Measurements from ENCODE around the gene LTBP2. TPM values are rescaled to one million over a fixed set of nuclear protein-coding genes. Genes with fewer than 3 reads are reported as not detected.

The LTBP2 gene
- total and polyA plus RNA-seq, 2 of the 13 experiments (the other 11 are each of a cell fraction or from before 2014, with no cell fraction given) = 0.20 to 0.41 TPM

GRCh38 chr14:74554742-74555362 lies 57.2 kb downstream of the LTBP2 start:
- Histone ChIP-seq H3K4me1 (ENCODE audit: insufficient read depth, low read length) (no peaks in the 10 kb centered on the region), H4K20me1 (ENCODE audit: insufficient read depth, low read length) (no peaks in the 10 kb centered on the region), H3K27ac (ENCODE audit: extremely low read length, insufficient read depth, low read length) (no peak overlapping the region), H3K4me3 (replicated peaks in 1 of 3; ENCODE audit: insufficient read depth in 1 of 3, low read depth in 2 of 3, low read length in 3 of 3) (no peak overlapping the region), H3K4me2 (ENCODE audit: low read depth, low read length) (no peak overlapping the region), H3K79me2 (ENCODE audit: insufficient read depth, low read length) (no peaks in the 10 kb centered on the region), H3K36me3 (replicated peaks in 1 of 2; ENCODE audit: control insufficient read depth in 1 of 2, insufficient read depth in 2 of 2, low read length in 2 of 2) (no peaks in the 10 kb centered on the region), H3K9ac (ENCODE audit: insufficient read depth, low read depth, low read length) (no peak overlapping the region), H3K27me3 (ENCODE audit: control insufficient read depth in 1 of 2, insufficient read depth in 2 of 2, low read length in 2 of 2) (peaks cover 0 to 7% of the 10 kb centered on the region in 2 experiments; a peak in 1 of 5 replicates), H3K9me3 (ENCODE audit: low read length) (no peaks in the 10 kb centered on the region), H2AFZ (ENCODE audit: low read length) (no peak overlapping the region)
- TF ChIP-seq ZZZ3 (CRISPR knock-in tag; IDR thresholded peaks at IDR 0.05; ENCODE audit: borderline replicate concordance) = no peak
- no peak for TF ChIP-seq FOXA1 (IDR thresholded peaks at IDR 0.05)
- TF ChIP-seq FOXA1 (CRISPR knock-in tag; IDR thresholded peaks at IDR 0.05) = no peak
- TF ChIP-seq SIN3A (IDR thresholded peaks at IDR 0.05; ENCODE audit: borderline replicate concordance, low read depth, low read length) = no peak
- TF ChIP-seq PAWR (CRISPR knock-in tag; IDR thresholded peaks at IDR 0.05; ENCODE audit: borderline replicate concordance) = no peak
- TF ChIP-seq ZNF615 (CRISPR knock-in tag; IDR thresholded peaks at IDR 0.05; ENCODE audit: borderline replicate concordance) = no peak
- DNase-seq (ENCODE audit: low spot score) = no peak
- in situ Hi-C loops (cut with HindIII; ENCODE audit: extremely low pct_ligation_motif_present, low pct_unique_long_range_greater_than_20kb) = no loop called here
- WGBS (ENCODE audit: low lambda C conversion rate) = 47% methylated on average over 8 of the region's 8 CpGs
- no TSS peak for BruUV-seq (replicated peaks)
- FAIRE-seq = no peak
- ChIA-PET CTCF (ENCODE audit: low intra/inter-chr PET ratio, low total read pairs) (no interaction called here), POLR2A (no interaction called here)
- ATAC-seq = no peak
- intact Hi-C loops (cut with micrococcal nuclease; ENCODE audit: unreplicated experiment) = no loop called here

- ATAC-seq (no peak), FAIRE-seq (no peak), DNase-seq (ENCODE audit: low spot score) (no peak)
- ChIA-PET CTCF (ENCODE audit: low intra/inter-chr PET ratio, low total read pairs) (no interaction called here), POLR2A (no interaction called here)
- Histone ChIP-seq H3K4me2 (ENCODE audit: low read depth, low read length) (no peak overlapping the region), H3K4me3 (replicated peaks in 1 of 3; ENCODE audit: insufficient read depth in 1 of 3, low read depth in 2 of 3, low read length in 3 of 3) (no peak overlapping the region), H3K4me1 (ENCODE audit: insufficient read depth, low read length) (peaks cover 8% of the 10 kb centered on the region), H4K20me1 (ENCODE audit: insufficient read depth, low read length) (no peaks in the 10 kb centered on the region), H3K36me3 (replicated peaks in 1 of 2; ENCODE audit: control insufficient read depth in 1 of 2, insufficient read depth in 2 of 2, low read length in 2 of 2) (no peaks in the 10 kb centered on the region), H3K27me3 (ENCODE audit: control insufficient read depth in 1 of 2, insufficient read depth in 2 of 2, low read length in 2 of 2) (peaks cover 0 to 4% of the 10 kb centered on the region in 2 experiments; a peak in 2 of 5 replicates), H3K9me3 (ENCODE audit: low read length) (no peaks in the 10 kb centered on the region), H3K9ac (ENCODE audit: insufficient read depth, low read depth, low read length) (no peak overlapping the region), H3K79me2 (ENCODE audit: insufficient read depth, low read length) (no peaks in the 10 kb centered on the region), H2AFZ (ENCODE audit: low read length) (no peak overlapping the region), H3K27ac (ENCODE audit: extremely low read length, insufficient read depth, low read length) (no peak overlapping the region)
- no CpG with 5 or more reads among the region's 6 CpGs for whole genome bisulfite sequencing (ENCODE audit: low lambda C conversion rate)
- intact Hi-C loops (cut with micrococcal nuclease; ENCODE audit: unreplicated experiment) = no loop called here
- in situ Hi-C loops (cut with HindIII; ENCODE audit: extremely low pct_ligation_motif_present, low pct_unique_long_range_greater_than_20kb) = no loop called here
- TF ChIP-seq MXD1 (CRISPR knock-in tag; IDR thresholded peaks at IDR 0.05) = no peak
- TF ChIP-seq ZNF549 (CRISPR knock-in tag; IDR thresholded peaks at IDR 0.05) = no peak
- TF ChIP-seq ZNF468 (CRISPR knock-in tag; IDR thresholded peaks at IDR 0.05) = no peak
- no peak for TF ChIP-seq ZNF761 (CRISPR knock-in tag; conservative IDR thresholded peaks at IDR 0.05)
- TF ChIP-seq ZC3H4 (CRISPR knock-in tag; IDR thresholded peaks at IDR 0.05; ENCODE audit: borderline replicate concordance) = no peak
- no peak for TF ChIP-seq ZNF713 (CRISPR knock-in tag; IDR thresholded peaks at IDR 0.05)
- TF ChIP-seq ZBTB43 (CRISPR knock-in tag; conservative IDR thresholded peaks at IDR 0.05) = no peak
- no peak for TF ChIP-seq KLF13 (CRISPR knock-in tag; IDR thresholded peaks at IDR 0.05)
- TF ChIP-seq ETV6 (CRISPR knock-in tag; conservative IDR thresholded peaks at IDR 0.05) = no peak
- TF ChIP-seq STAG1 (CRISPR knock-in tag; IDR thresholded peaks at IDR 0.05) = no peak
- no TSS peak for BruUV-seq (replicated peaks)
Measured at GRCh38 chr14:74552623-74553022, 59.4 kb downstream of the LTBP2 start.

Data from HepG2 (cell line).